GM12874 (cell line): ENCODE measurements around the gene TRIO.

Experiments
- TF ChIP-seq, protein P1 (sequence below): IDR thresholded peaks from 2 replicates; pipeline ENCODE4 v1.5.1; 2011; ENCODE audit warnings: low read depth, mild to moderate bottlenecking, control low read depth, low read length, moderate library complexity; ENCODE audit not compliant: insufficient read depth

The TRIO gene

GRCh38 chr5:14171046-14171445, 27.9 kb downstream of the TRIO start:
- TF ChIP-seq, protein P1, sequence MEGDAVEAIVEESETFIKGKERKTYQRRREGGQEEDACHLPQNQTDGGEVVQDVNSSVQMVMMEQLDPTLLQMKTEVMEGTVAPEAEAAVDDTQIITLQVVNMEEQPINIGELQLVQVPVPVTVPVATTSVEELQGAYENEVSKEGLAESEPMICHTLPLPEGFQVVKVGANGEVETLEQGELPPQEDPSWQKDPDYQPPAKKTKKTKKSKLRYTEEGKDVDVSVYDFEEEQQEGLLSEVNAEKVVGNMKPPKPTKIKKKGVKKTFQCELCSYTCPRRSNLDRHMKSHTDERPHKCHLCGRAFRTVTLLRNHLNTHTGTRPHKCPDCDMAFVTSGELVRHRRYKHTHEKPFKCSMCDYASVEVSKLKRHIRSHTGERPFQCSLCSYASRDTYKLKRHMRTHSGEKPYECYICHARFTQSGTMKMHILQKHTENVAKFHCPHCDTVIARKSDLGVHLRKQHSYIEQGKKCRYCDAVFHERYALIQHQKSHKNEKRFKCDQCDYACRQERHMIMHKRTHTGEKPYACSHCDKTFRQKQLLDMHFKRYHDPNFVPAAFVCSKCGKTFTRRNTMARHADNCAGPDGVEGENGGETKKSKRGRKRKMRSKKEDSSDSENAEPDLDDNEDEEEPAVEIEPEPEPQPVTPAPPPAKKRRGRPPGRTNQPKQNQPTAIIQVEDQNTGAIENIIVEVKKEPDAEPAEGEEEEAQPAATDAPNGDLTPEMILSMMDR, result no peak

DNA sequence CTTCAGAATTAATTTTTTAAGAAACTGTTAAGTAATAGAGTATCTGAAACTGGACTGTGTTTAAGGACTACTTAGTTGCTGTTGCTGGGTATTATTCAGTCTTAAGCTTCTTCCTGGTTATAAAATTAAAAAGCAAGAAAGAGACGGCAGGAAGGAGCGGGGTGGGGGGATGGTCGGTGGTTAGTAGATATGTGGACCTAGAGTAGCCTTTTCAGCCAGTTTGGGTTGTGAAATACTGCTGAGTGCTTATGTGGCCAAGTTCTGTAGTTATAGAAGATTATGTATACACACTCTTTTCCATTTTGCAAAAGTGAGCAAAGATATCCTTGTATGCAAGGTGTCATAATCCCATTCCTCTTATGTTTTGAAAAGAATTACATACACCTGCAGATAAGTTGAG, 28.5 kb downstream of the TRIO start:
- TF ChIP-seq, protein P1, result no peak

DNA sequence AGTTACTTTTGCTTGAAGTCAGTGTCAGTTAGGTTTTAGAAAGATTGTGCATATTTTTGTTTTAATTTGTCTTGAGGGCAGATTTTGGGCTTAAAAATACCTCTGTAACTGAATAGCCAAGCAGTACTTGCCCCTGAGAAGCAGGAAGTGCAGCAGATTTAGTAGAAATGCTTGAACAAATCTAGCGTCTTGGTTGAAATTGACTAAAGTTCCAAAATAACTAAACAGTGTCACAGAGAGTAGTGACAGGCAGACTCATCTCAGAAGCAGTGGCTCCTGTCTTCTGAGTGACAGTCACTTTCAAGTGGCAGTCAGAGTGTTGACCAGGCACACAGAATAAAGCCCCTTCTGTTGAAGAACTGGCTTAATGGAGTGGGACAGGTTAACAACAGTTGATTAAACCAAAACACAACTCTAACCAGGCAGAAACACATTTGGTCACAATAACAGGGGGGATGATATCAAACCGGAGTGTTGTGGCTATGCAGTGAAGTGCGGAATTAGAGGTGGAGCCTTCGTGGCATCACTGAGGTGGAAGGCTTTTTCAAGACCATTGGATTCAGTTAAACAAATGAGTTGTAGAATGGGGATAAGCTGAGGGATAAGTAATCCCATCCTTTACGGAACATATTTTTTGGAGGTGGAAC, 29.1 kb downstream of the TRIO start:
- TF ChIP-seq, protein P1, result no peak

GRCh38 chr5:14173377-14174229, 30.5 kb downstream of the TRIO start:
- TF ChIP-seq, protein P1, result no peak

GRCh38 chr5:14174230-14174636, 31.1 kb downstream of the TRIO start:
- TF ChIP-seq, protein P1, result no peak

GRCh38 chr5:14175381-14175780, 32.2 kb downstream of the TRIO start:
- TF ChIP-seq, protein P1, result no peak

GRCh38 chr5:14176888-14177287, 33.7 kb downstream of the TRIO start:
- TF ChIP-seq, protein P1, result no peak
